ENCODE results near the gene NEUROD1. TPM values are rescaled to one million over a fixed set of nuclear protein-coding genes. Genes with fewer than 3 reads are reported as not detected.

The NEUROD1 gene
- not detected for total RNA-seq

DNA sequence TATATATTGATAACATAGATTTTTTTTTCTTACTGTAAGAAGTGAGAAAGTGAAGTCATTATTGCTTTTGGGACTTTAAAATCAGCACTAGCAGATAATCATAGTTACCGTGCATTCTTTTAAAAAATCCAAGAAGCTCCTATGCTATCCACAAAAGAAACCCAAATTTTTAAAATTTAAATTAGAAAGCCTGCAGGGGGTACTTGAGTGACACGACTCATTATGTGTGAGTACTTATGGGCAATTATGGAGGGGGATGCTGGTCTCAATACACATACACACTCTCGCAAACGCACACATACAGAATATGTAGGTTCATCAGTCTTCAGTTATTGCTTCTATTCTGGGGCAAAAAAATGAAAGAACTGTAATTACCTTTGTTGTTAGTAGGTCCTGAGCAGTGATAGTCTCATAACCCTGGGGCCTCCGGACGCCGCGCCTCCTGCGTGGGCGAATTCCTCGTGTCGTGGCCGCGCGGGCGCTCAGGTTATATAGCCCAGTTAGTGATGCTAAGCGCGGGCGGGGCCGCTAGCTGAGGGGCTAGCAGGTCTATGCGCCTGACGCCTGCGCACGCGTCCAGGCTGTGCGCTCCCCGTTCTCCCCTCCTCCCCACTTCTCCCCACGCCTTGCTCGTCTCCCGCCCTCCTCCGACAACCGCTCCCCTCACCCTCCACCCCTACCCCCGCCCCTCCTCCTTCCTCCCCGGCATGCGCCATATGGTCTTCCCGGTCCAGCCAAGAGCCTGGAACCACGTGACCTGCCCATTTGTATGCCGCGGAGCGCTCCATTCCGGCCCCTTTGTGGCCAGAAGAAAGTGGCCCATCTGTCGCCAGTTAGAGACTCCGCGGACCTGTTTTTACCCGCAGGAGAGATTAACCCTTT lies at the start of gene NEUROD1:
TSS of gene NEUROD1 (minus strand) at position 463 of the 882 bp plus-strand sequence. CDS start 1,657 bp downstream, outside the sequence.
- ATAC-seq (ENCODE audit: low FRiP score in 2 of 2) = no peak
- WGBS, 2 donors = 2 to 3% methylated on average over 33 to 38 of the region's 45 CpGs

DNA sequence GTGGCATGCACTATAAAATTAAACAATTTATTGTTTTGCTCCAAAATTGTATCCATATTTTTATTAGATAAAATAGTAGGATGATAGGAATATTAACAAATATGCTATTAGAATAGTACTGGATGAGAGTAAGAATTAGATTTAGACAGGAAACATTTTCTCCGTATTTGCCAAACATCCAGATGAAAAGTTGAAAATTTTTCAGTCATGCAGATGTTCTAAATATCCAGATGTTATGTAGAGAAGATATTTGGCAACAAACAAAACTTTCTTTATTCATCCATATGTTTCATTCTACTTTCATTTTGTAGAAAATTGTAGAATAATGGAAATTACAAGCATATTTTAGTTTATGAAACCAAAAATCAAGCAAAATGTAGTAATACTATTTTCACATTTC lies 45.2 kb upstream of the NEUROD1 start:
- TF ChIP-seq POLR2AphosphoS5 (IDR thresholded peaks at IDR 0.05) (no peak), CTCF (IDR thresholded peaks at IDR 0.05) (no peak), EP300 (IDR thresholded peaks at IDR 0.05) (no peak), POLR2A (IDR thresholded peaks at IDR 0.05) (no peak)
- Histone ChIP-seq H3K27me3 (no peaks in the 10 kb centered on the region), H3K27ac (no peak overlapping the region), H3K36me3 (no peaks in the 10 kb centered on the region), H3K9me3 (no peaks in the 10 kb centered on the region), H3K4me1 (no peaks in the 10 kb centered on the region), H3K4me3 (no peak overlapping the region)
- no peak for DNase-seq
- ATAC-seq (ENCODE audit: low FRiP score in 2 of 2) = no peak
- 75 to 90% methylated on average over 1 of the region's 1 CpG for WGBS, 2 donors

More for the DNA sequence above, at the start of gene NEUROD1:
- Histone ChIP-seq H3K4me1 (peaks cover 14 to 47% (median 24%) of the 10 kb centered on the region in 4 donors), H3K36me3 (no peaks in the 10 kb centered on the region), H3K27ac (no peak within 1 kb of the TSS), H3K4me3 (peak within 1 kb of the TSS in 1 of 4 donors; percentile 21), H3K27me3 (peaks cover 0 to 75% (median 44%) of the 10 kb centered on the region in 4 donors), H3K9me3 (no peaks in the 10 kb centered on the region)
- TF ChIP-seq POLR2A (IDR thresholded peaks at IDR 0.05) = no peak
- TF ChIP-seq EP300 (IDR thresholded peaks at IDR 0.05) = no peak
- no peak for TF ChIP-seq POLR2AphosphoS5 (IDR thresholded peaks at IDR 0.05)
- TF ChIP-seq CTCF (IDR thresholded peaks at IDR 0.05) = no peak
- DNase-seq = peak in 1 of 2 donors; percentile 78

DNA sequence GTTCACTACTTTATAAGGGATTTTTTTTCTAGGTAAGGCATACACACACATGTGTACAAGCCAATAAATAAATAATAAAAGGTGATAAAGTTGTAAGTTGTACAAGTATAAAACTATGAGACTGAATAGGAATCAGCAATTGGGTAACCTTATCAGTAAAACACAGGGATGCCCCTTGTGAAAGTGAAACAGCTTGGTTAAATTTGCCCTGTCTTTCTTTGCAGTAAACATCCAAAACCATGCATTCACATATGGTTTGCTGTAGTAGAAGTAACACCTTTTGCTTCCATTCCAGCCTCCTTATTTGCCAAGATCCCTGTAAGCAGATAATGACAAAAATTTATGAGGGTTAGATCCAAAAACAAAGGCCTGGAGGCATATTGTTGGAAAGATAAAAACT lies 44.3 kb upstream of the NEUROD1 start:
- no peak for TF ChIP-seq POLR2A (IDR thresholded peaks at IDR 0.05)
- TF ChIP-seq POLR2AphosphoS5 (IDR thresholded peaks at IDR 0.05) = no peak
- TF ChIP-seq CTCF (IDR thresholded peaks at IDR 0.05) = no peak
- TF ChIP-seq EP300 (IDR thresholded peaks at IDR 0.05) = no peak
- Histone ChIP-seq H3K4me1 (no peaks in the 10 kb centered on the region), H3K27ac (no peak overlapping the region), H3K4me3 (no peak overlapping the region), H3K9me3 (no peaks in the 10 kb centered on the region), H3K36me3 (no peaks in the 10 kb centered on the region), H3K27me3 (no peaks in the 10 kb centered on the region)
- no peak for DNase-seq
- ATAC-seq (ENCODE audit: low FRiP score in 2 of 2) = no peak

DNA sequence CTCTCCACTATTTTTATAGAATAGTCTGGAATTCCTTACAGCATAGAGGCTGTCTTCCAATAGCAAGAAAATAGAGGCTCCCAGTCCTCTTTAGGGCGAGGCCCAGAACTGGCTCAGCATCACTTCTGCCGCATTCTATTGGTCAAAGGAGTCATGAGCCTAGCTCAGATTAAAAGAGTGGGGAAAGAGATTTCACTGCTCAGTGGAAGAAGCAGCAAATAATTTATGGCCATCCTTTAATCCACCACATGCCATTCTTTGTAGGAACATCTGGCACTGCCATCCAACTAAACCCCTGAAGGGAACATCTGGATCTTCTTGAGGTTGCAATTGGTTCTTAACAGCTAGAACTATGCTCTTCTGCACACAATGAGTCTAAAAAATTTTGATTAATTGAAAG lies 43.4 kb upstream of the NEUROD1 start:
- no peaks in the 10 kb centered on the region for H3K4me1 ChIP-seq
- H3K4me3 ChIP-seq = no peak overlapping the region
- no peaks in the 10 kb centered on the region for H3K36me3 ChIP-seq
- ATAC-seq (ENCODE audit: low FRiP score in 2 of 2) = no peak
- TF ChIP-seq EP300 (IDR thresholded peaks at IDR 0.05) (no peak), POLR2AphosphoS5 (IDR thresholded peaks at IDR 0.05) (no peak), CTCF (IDR thresholded peaks at IDR 0.05) (no peak), POLR2A (IDR thresholded peaks at IDR 0.05) (no peak)
- H3K9me3 ChIP-seq = no peaks in the 10 kb centered on the region
- H3K27me3 ChIP-seq = no peaks in the 10 kb centered on the region
- WGBS, 2 donors = 48 to 54% methylated on average over 2 of the region's 2 CpGs
- no peak overlapping the region for H3K27ac ChIP-seq
- no peak for DNase-seq
